GM12864 (cell line): ENCODE data around the gene TMC5.

ENCODE experiments used
- DNase-seq: peaks from one replicate; pipeline ENCODE4 v3.0.0-alpha.2; 2011; ENCODE audit warnings: low read depth
- H3K4me3 ChIP-seq: 2 replicates; pipeline ENCODE4 v1.5.1; 2011; ENCODE audit warnings: mild to moderate bottlenecking, low read depth, low read length, control low read depth
- TF ChIP-seq, protein P1 (sequence below): IDR thresholded peaks from 2 replicates; pipeline ENCODE4 v1.5.1; 2011; ENCODE audit warnings: low read depth, mild to moderate bottlenecking, moderate library complexity, low read length, control low read depth, inconsistent platforms; ENCODE audit errors: missing control alignments

Gene TMC5

DNA sequence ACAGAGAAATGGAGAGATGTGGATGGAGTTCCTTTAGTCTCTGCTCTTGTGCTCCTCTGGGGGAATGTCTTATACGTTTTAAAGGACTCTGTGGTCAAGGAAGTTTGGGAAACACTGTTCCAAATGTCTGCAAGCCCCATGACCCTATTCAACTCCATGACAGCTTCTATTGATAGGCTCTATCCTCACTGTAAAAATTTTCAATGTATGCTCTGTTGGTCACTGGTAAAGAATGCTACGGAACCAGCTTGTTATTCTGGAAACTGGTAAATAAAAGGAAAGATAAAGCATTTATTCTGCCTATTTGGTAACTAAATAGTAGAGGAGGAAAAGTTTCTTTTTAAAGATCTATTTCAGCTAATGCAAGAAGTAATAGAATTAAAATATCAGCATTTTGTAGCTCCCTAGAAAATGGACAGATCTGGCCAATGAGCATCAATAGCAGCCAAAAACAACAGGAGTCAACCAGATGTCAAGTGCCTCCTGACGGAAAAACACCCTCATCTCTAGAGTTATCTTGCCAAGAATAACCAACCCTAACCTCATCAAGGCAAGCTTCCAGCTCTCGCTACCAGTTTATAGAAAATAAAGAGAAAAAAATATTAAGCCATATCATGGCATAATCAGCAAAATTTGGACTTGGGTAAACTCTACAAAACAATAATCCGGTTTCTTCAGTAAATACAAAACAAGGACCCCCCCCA lies 88.1 kb downstream of the TMC5 start:
- TF ChIP-seq, protein P1, sequence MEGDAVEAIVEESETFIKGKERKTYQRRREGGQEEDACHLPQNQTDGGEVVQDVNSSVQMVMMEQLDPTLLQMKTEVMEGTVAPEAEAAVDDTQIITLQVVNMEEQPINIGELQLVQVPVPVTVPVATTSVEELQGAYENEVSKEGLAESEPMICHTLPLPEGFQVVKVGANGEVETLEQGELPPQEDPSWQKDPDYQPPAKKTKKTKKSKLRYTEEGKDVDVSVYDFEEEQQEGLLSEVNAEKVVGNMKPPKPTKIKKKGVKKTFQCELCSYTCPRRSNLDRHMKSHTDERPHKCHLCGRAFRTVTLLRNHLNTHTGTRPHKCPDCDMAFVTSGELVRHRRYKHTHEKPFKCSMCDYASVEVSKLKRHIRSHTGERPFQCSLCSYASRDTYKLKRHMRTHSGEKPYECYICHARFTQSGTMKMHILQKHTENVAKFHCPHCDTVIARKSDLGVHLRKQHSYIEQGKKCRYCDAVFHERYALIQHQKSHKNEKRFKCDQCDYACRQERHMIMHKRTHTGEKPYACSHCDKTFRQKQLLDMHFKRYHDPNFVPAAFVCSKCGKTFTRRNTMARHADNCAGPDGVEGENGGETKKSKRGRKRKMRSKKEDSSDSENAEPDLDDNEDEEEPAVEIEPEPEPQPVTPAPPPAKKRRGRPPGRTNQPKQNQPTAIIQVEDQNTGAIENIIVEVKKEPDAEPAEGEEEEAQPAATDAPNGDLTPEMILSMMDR: no peak
- no peak overlapping the region for H3K4me3 ChIP-seq
- DNase-seq: no peak

DNA sequence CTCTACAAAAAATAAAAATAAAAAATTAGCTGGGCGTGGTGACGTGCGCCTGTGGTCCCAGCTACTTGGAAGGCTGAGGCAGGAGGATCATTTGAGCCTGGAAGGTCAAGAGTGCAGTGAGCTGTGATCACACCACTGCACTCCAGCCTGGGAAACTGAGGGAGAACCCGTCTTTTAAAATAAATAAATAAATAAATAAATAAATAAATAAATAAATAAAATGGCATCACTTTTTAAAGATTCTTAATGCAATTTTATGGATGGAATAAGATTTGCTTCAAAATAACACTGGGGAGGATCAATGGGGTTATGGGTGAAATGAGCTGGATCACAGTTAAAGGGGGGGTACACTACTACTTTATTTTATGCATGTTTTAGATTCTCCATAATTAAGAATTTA lies 89.3 kb downstream of the TMC5 start:
- TF ChIP-seq, protein P1: no peak
- DNase-seq: no peak
- no peak overlapping the region for H3K4me3 ChIP-seq

GRCh38 chr16:19507867-19508266 lies 90.2 kb downstream of the TMC5 start:
- H3K4me3 ChIP-seq: no peak overlapping the region
- TF ChIP-seq, protein P1: no peak
- no peak for DNase-seq

DNA sequence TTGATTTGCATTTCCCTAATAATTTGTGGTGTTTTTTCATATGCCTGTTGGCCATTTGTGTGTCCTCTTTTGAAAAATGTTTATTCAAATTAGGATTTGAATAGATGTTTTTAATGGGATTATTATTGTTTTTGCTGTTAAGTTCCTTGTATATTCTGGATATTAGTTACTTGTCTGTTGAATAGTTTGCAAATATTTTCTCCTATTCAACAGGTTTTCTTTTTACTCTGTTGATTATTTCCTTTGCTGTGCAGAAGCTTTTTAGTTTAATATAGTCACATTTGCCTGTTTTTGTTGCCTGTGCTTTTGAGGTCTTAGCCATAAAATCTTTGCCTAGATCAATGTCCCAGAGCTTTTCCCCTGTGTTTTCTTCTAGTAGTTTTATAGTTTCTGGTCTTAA lies 94.6 kb downstream of the TMC5 start:
- DNase-seq: no peak
- TF ChIP-seq, protein P1: no peak

DNA sequence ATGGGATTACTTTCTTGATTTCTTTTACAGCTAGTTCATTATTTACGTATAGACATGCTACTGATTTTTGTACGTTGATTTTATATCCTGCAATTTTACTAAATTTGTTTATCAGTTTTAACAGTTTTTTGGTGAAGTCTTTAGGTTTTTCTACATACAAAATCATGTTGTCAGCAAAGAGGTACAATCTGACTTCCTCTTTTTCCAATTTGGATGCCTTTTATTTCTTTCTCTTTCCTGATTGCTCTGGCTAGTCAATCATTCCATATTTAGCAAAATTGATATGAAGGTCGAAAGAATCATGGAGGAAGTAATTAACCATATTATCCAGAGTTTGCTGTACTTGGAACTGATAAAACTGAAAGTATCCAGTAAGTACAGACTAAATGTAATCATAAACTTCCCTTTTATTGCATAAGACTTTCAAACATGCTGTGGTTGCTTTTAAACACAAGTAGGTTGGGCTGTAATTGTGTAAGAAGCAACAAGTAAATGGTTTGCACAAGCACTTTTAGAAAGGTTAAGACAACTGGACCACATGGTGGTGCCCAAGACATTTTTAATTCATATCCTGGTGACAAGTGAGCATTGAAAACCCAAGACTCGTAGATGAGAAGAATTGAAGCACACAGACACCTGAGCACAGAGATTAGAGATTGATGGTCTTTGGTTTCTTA lies 95.8 kb downstream of the TMC5 start:
- no peak overlapping the region for H3K4me3 ChIP-seq
- DNase-seq: no peak
- TF ChIP-seq, protein P1: no peak

More for the DNA sequence above, 94.6 kb downstream of the TMC5 start:
- no peak overlapping the region for H3K4me3 ChIP-seq

DNA sequence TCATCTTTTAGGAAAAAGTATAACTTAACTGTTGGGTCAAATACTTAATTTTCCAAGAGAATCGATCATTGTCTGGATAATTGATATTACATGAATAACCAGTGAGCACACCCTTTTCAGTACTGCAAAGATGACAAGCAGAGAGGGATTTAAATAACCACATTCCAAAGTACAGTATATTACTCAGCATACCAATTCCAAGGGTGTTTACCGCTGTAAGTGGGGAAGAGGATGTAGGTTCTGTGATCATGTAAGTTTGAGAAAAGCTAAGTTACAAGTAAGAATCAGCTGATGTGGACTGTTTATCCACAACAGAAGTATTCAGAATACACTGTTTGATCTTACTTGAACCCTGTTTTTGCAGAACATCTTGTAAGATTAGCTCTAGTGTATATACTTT lies 98.1 kb downstream of the TMC5 start:
- no peak overlapping the region for H3K4me3 ChIP-seq
- TF ChIP-seq, protein P1: no peak
- no peak for DNase-seq
